Measurements from ENCODE around the gene ICE1. TPM values are rescaled to one million over a fixed set of nuclear protein-coding genes. Genes with fewer than 3 reads are reported as not detected.
"Not testable (repeated sequence)": the region's sequence is repeated elsewhere in the genome, so short reads cannot be mapped to it uniquely, and the experiment has no call there.

ICE1 gene
- total RNA-seq, 4 donors from 2014 or later, result 19.8 to 51.9 (median 25.9) TPM

DNA sequence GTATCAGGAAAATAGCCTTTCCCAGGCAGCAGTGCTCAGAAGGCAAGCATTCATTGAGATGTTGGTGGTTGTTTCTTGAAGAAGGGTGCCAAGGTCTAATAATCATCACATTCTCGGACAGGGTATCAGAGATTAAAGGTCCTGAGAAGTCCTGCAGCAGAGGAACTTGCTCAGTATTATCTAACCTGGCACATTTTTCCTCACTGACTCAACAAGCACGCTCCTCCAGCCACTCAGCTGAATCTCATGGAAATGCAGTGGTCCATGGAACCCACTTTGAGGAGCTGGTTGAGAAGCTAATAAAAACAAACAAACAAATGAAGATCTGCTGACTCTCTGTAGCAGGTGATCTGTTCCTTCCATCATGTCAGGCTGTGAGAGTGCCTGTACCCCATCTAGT lies 35.3 kb upstream of the ICE1 start:
- H3K36me3 ChIP-seq, result no peaks in the 10 kb centered on the region

DNA sequence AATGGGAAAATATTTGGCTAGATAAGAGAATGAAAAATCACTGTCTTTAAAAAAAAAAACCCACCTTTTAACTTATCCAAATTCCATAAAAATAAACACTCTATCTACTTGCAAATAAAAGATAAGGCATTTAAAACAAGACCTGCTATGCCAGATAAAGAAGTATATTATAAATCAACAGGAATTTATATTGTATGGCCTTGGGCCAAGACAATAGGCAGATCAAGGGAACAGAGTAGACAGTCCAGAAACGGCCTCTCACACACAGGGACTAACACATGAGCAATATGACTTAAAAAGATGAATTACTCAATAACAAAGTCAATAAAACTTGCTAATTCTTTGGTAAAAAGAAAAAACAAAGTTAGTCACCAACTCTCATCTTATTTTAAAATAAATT lies 34.7 kb upstream of the ICE1 start:
- WGBS, 2 donors (ENCODE audit: low coverage in 1 of 2), result 19 to 25% methylated on average over 1 of the region's 1 CpG
- H3K36me3 ChIP-seq, result no peaks in the 10 kb centered on the region
- intact Hi-C loops (cut with DNase I; ENCODE audit: low total_unique reads) (no loop called here), in situ Hi-C loops (cut with MboI; ENCODE audit: low pct_ligation_motif_present in 1 of 4, low pct_unique_long_range_greater_than_20kb in 1 of 4, low sequenced_read_pairs in 3 of 4) (no loop called here)
- H3K4me3 ChIP-seq, result no peak overlapping the region
- H3K27ac ChIP-seq, result no peak overlapping the region
- H3K9me3 ChIP-seq, result no peaks in the 10 kb centered on the region
- no peaks in the 10 kb centered on the region for H3K27me3 ChIP-seq
- H3K4me1 ChIP-seq, result no peaks in the 10 kb centered on the region
- DNase-seq, result no peak
- no peak for TF ChIP-seq EP300 (IDR thresholded peaks at IDR 0.05; ENCODE audit: low read depth)
- TF ChIP-seq POLR2A (IDR thresholded peaks at IDR 0.05), result no peak
- no peak for TF ChIP-seq POLR2AphosphoS5 (IDR thresholded peaks at IDR 0.05)
- no peak for TF ChIP-seq CTCF (IDR thresholded peaks at IDR 0.05)

More for the DNA sequence above, 35.3 kb upstream of the ICE1 start:
- H3K9me3 ChIP-seq, result no peaks in the 10 kb centered on the region
- no peak overlapping the region for H3K27ac ChIP-seq
- intact Hi-C loops (cut with DNase I; ENCODE audit: low total_unique reads) (no loop called here), in situ Hi-C loops (cut with MboI; ENCODE audit: low pct_ligation_motif_present in 1 of 4, low pct_unique_long_range_greater_than_20kb in 1 of 4, low sequenced_read_pairs in 3 of 4) (no loop called here)
- 47 to 56% methylated on average over 2 of the region's 2 CpGs for WGBS, 2 donors (ENCODE audit: low coverage in 1 of 2)
- DNase-seq, result no peak
- no peak for TF ChIP-seq EP300 (IDR thresholded peaks at IDR 0.05; ENCODE audit: low read depth)
- TF ChIP-seq POLR2A (IDR thresholded peaks at IDR 0.05), result no peak
- no peak for TF ChIP-seq POLR2AphosphoS5 (IDR thresholded peaks at IDR 0.05)
- no peak for TF ChIP-seq CTCF (IDR thresholded peaks at IDR 0.05)
- H3K4me1 ChIP-seq, result no peaks in the 10 kb centered on the region
- H3K27me3 ChIP-seq, result no peaks in the 10 kb centered on the region
- H3K4me3 ChIP-seq, result no peak overlapping the region

- WGBS, 2 donors (ENCODE audit: low coverage in 1 of 2), result 80 to 81% methylated on average over 2 to 8 of the region's 12 CpGs
- H3K27ac ChIP-seq; H3K4me1 ChIP-seq; intact Hi-C loops (cut with DNase I; ENCODE audit: low total_unique reads); in situ Hi-C loops (cut with MboI; ENCODE audit: low pct_ligation_motif_present in 1 of 4, low pct_unique_long_range_greater_than_20kb in 1 of 4, low sequenced_read_pairs in 3 of 4); H3K9me3 ChIP-seq; H3K36me3 ChIP-seq; H3K4me3 ChIP-seq; H3K27me3 ChIP-seq; DNase-seq: not testable (repeated sequence)
Measured at GRCh38 chr5:5390121-5390869, 32.2 kb upstream of the ICE1 start.

DNA sequence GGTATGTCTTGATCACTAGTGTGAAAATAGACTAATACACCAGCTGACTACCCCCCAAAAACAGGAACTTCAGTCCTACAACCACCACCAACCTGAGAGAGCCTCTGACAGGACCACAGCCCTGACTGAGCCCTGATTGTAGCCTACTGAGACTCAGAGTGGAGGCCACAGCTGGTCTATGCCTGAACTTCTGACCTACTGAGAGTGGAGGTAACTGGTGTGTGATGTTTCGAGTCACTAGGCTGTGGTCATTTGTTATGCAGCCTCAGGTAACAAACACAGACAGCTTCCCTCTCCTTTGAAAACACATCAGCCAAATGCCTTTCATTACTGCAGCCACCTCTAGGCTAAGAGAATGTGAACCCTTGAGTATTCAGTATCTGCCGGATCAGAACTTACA lies 30.0 kb upstream of the ICE1 start:
- 87% methylated on average over 2 of the region's 2 CpGs; no CpG with 5 or more reads in 1 of the 2 donors for WGBS, 2 donors (ENCODE audit: low coverage in 1 of 2)
- H3K4me1 ChIP-seq; H3K9me3 ChIP-seq; H3K4me3 ChIP-seq; H3K36me3 ChIP-seq; H3K27me3 ChIP-seq; H3K27ac ChIP-seq; intact Hi-C loops (cut with DNase I; ENCODE audit: low total_unique reads); DNase-seq; in situ Hi-C loops (cut with MboI; ENCODE audit: low pct_ligation_motif_present in 1 of 4, low pct_unique_long_range_greater_than_20kb in 1 of 4, low sequenced_read_pairs in 3 of 4): not testable (repeated sequence)

DNA sequence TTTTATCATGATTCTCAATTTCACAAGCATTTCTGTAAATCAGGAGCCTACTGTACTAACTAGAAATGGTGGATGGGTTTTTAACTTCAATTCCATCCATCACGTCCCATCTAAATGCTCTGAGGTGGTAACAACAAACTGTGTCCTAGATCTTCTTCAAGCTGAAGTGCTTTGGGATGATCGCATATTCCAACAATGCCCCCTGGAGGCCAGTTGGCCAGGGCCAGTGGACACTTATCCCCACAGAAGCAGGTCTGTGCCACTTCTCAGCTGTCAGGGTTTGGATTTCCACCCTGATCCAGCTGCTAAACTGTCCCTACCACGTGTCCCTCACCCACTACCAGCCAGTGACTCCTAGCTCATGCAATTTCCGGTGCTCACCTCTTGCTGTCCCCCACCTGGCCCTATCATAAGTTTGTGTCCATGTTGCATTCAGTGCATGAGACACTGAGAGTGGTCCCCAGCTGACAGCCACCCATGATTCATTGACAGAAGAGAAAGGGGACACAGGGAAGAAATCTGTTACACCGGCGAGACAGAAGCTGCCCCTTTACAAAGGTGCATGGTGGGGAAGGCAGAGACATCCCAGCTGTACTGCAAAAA lies 28.0 kb upstream of the ICE1 start:
- peak; percentile 15 for DNase-seq
- 53% methylated on average over 6 of the region's 6 CpGs; no CpG with 5 or more reads in 1 of the 2 donors for WGBS, 2 donors (ENCODE audit: low coverage in 1 of 2)
- H3K9me3 ChIP-seq; H3K36me3 ChIP-seq; H3K4me1 ChIP-seq; H3K27ac ChIP-seq; in situ Hi-C loops (cut with MboI; ENCODE audit: low pct_ligation_motif_present in 1 of 4, low pct_unique_long_range_greater_than_20kb in 1 of 4, low sequenced_read_pairs in 3 of 4); H3K27me3 ChIP-seq; H3K4me3 ChIP-seq; intact Hi-C loops (cut with DNase I; ENCODE audit: low total_unique reads): not testable (repeated sequence)
- TF ChIP-seq CTCF (IDR thresholded peaks at IDR 0.05), result peak in 3 of 5 experiments; percentile 24 to 34 (median 33)

GRCh38 chr5:5395093-5395492 lies 27.4 kb upstream of the ICE1 start:
- H3K36me3 ChIP-seq; in situ Hi-C loops (cut with MboI; ENCODE audit: low pct_ligation_motif_present in 1 of 4, low pct_unique_long_range_greater_than_20kb in 1 of 4, low sequenced_read_pairs in 3 of 4); DNase-seq; H3K27me3 ChIP-seq; H3K9me3 ChIP-seq; H3K4me1 ChIP-seq; H3K27ac ChIP-seq; H3K4me3 ChIP-seq; intact Hi-C loops (cut with DNase I; ENCODE audit: low total_unique reads): not testable (repeated sequence)
- 82 to 100% methylated on average over 1 to 8 of the region's 8 CpGs for WGBS, 2 donors (ENCODE audit: low coverage in 1 of 2)

Data from transverse colon (tissue), 4 donors.